Ishikawa (cell line): ENCODE results near the gene PRSS22.

Source experiments
- MAX ChIP-seq: IDR thresholded peaks from 2 replicates; pipeline ENCODE4 v1.6.1; 2012
- NFIC ChIP-seq: IDR thresholded peaks from 2 replicates; pipeline ENCODE4 v1.6.1; 2012
- TAF1 ChIP-seq: IDR thresholded peaks from 2 replicates; pipeline ENCODE4 v1.6.1; 2012; ENCODE audit warnings: low read depth, mild to moderate bottlenecking
- TCF12 ChIP-seq: IDR thresholded peaks from 2 replicates; pipeline ENCODE4 v1.6.1; 2012; ENCODE audit warnings: low read depth
- USF1 ChIP-seq: IDR thresholded peaks from 2 replicates; pipeline ENCODE4 v1.6.1; 2012

- TF ChIP-seq TAF1: no peak
- no peak for TF ChIP-seq USF1
- TF ChIP-seq NFIC: peak; percentile 58; the same call in 1 of the 2 replicates
- TF ChIP-seq MAX: peak; percentile 52; the same call in 1 of the 2 replicates
- peak; percentile 77; the same call in 1 of the 2 replicates for TF ChIP-seq TCF12
These were observed 22.1 kb downstream of the PRSS22 start for GRCh38 chr16:2835638-2836493.
